Measurements from ENCODE around the gene LCLAT1. TPM values are rescaled to one million over a fixed set of nuclear protein-coding genes. Genes with fewer than 3 reads are reported as not detected.

The LCLAT1 gene
- polyA plus RNA-seq, 2 of the 4 experiments (the other 2 are of a cell fraction): 19.5 to 71.0 TPM

- TF ChIP-seq HMGXB4 (CRISPR knock-in tag; IDR thresholded peaks at IDR 0.05; ENCODE audit: borderline replicate concordance) (no peak), PHF8 (IDR thresholded peaks at IDR 0.05; ENCODE audit: borderline replicate concordance, low read depth) (no peak), HDAC2 (IDR thresholded peaks at IDR 0.05) (no peak), EHF (CRISPR knock-in tag; IDR thresholded peaks at IDR 0.05) (no peak), HOXA7 (CRISPR knock-in tag; IDR thresholded peaks at IDR 0.05) (no peak), POLR2AphosphoS2 (conservative IDR thresholded peaks at IDR 0.05; ENCODE audit: low read length) (no peak), ELK1 (IDR thresholded peaks at IDR 0.05; ENCODE audit: low read depth, low read length) (no peak)
Observed at GRCh38 chr2:30643674-30644073, 196.6 kb downstream of the LCLAT1 start (continued).

- H3K9me3 ChIP-seq: no peaks in the 10 kb centered on the region
- TF ChIP-seq CTCF (IDR thresholded peaks at IDR 0.05) (no peak), KDM1A (IDR thresholded peaks at IDR 0.05; ENCODE audit: low read depth) (no peak), CEBPB (IDR thresholded peaks at IDR 0.05) (0 out of 4 replicates have a peak, but pooled peaks of 1 of the 2 experiments have one; percentile 14), EHMT2 (IDR thresholded peaks at IDR 0.05; ENCODE audit: low read depth) (no peak), RCOR1 (IDR thresholded peaks at IDR 0.05; ENCODE audit: low read depth, low read length) (no peak)
- no peaks in the 10 kb centered on the region; the same call in 2 of the 3 replicates for H3K4me1 ChIP-seq
- H3K4me3 ChIP-seq: no peak overlapping the region
- DNase-seq (ENCODE audit: low read depth in 1 of 2, low spot score in 1 of 2) (no peak), ATAC-seq (no peak), FAIRE-seq (no peak)
- POLR2A ChIA-PET: no interaction called here
- 97% methylated on average over 3 of the region's 3 CpGs for WGBS (ENCODE audit: missing lambda C conversion rate)
- H3K27ac ChIP-seq: no peak overlapping the region
- H3K4me2 ChIP-seq: no peak overlapping the region
- CTCF ChIA-PET: interaction anchor here (1.0 to 1.3 kb wide), 3 partner anchors 10 to 67 kb away, joined by 4 read pairs; no protein-coding TSS in a partner anchor
Observed at GRCh38 chr2:30645081-30645744, 198.2 kb downstream of the LCLAT1 start.

- ChIA-PET POLR2A (no interaction called here), CTCF (interaction anchor here (1.0 to 1.3 kb wide), 5 partner anchors 10 to 481 kb away, joined by 3 to 4 read pairs (median 4); no protein-coding TSS in a partner anchor)
- no peaks in the 10 kb centered on the region; the same call in 2 of the 3 replicates for H3K4me1 ChIP-seq
- H3K4me2 ChIP-seq: no peak overlapping the region
- ATAC-seq (peak in 1 of 2 experiments; percentile 26; a peak in 2 of 6 replicates), DNase-seq (ENCODE audit: low read depth in 1 of 2, low spot score in 1 of 2) (no peak), FAIRE-seq (no peak)
- H3K27ac ChIP-seq: no peak overlapping the region
- no peak overlapping the region for H3K4me3 ChIP-seq
- 65% methylated on average over 3 of the region's 3 CpGs for WGBS (ENCODE audit: missing lambda C conversion rate)
- no peaks in the 10 kb centered on the region for H3K9me3 ChIP-seq
- TF ChIP-seq NPAS2 (CRISPR knock-in tag; IDR thresholded peaks at IDR 0.05; ENCODE audit: borderline replicate concordance) (no peak), BCL3 (IDR thresholded peaks at IDR 0.05) (no peak), KDM1A (IDR thresholded peaks at IDR 0.05; ENCODE audit: low read depth) (no peak), KDM5A (IDR thresholded peaks at IDR 0.05) (no peak), ZFP36 (IDR thresholded peaks at IDR 0.05; ENCODE audit: borderline replicate concordance, partially characterized antibody) (no peak), ELK1 (IDR thresholded peaks at IDR 0.05; ENCODE audit: low read depth, low read length) (no peak), NFE2L2 (conservative IDR thresholded peaks at IDR 0.05; ENCODE audit: low read length) (no peak), ZC3H11A (IDR thresholded peaks at IDR 0.05) (no peak), CHD4 (IDR thresholded peaks at IDR 0.05; ENCODE audit: borderline replicate concordance) (no peak), E2F6 (IDR thresholded peaks at IDR 0.05; ENCODE audit: borderline replicate concordance, low read depth) (no peak), HOXB5 (CRISPR knock-in tag; IDR thresholded peaks at IDR 0.05) (no peak), CHD2 (IDR thresholded peaks at IDR 0.05; ENCODE audit: low read length, partially characterized antibody) (no peak), USF2 (IDR thresholded peaks at IDR 0.05) (no peak), HDAC2 (IDR thresholded peaks at IDR 0.05) (no peak), HEYL (CRISPR knock-in tag; IDR thresholded peaks at IDR 0.05) (no peak), ESRRA (IDR thresholded peaks at IDR 0.05; ENCODE audit: borderline replicate concordance, low read length) (no peak)
Observed at GRCh38 chr2:30645745-30646119, 198.7 kb downstream of the LCLAT1 start.
